Measurements from ENCODE around the gene PCNA.
"Not testable (repeated sequence)": the region's sequence is repeated elsewhere in the genome, so short reads cannot be mapped to it uniquely, and the experiment has no call there.

PCNA gene

DNA sequence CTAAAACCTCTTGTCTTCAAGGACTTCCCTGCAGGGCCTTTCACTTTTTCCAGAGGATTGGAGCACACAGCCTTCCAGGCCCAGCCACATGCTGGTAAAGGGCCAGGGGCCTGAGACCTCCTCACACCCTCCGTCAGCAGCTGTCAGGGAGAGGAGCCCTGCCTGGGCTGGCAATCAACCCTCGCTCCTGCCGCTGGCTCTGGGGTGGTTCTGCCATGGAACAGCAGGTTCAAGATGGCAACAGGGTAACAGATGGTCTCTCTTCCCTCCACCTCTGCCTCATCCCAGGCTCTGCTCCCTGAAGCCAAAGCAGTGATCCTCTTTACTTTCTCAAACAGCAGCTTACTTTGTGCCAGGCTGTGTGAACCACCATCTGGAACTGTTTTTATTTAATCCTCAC, 23.8 kb downstream of the PCNA start:
- peak; percentile 96 for DNase-seq

DNA sequence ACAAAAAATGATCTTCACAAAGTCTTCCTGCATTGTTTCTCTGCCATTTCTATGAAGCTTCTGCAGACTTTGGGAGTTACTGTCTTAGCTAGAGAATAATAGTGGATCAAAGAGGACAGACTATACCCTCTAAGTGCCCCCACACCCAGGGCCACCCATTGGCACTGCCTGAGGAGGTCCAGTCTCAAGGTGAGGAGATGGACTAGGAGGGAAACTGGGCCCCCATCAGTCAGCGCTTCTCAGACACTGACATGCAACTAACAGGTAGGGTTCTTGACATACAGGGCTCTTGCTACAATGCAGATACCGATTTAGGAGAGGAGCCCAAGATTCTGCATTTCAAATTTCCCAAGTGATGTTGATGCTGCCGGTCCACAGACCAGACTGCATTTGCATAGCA, 24.3 kb downstream of the PCNA start:
- no peak for DNase-seq

DNA sequence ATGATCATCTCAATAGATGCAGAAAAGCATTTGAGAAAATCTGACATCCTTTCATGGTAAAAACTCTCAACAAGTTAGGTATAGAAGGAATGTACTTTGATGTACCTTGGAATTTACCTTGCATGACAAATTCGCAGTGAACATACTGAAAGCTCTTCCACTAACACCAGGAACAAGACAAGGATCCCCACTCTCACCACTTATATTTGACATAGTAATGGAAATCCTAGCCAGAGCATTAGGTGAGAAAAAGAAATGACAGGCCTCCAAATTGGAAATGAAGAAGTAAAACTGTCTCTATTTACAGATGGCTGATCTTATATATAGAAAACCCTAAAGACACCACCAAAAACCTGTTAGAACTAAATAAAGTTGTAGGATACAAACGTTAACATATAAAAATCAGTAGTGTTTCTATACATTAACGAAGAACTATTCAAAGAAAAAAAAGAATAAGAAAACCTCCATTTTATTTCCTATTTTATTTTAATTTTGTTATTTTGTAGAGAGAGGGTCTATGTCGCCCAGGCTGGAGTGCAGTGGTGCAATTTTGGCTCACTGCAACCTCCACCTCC, 26.9 kb downstream of the PCNA start:
- no peak for DNase-seq

DNA sequence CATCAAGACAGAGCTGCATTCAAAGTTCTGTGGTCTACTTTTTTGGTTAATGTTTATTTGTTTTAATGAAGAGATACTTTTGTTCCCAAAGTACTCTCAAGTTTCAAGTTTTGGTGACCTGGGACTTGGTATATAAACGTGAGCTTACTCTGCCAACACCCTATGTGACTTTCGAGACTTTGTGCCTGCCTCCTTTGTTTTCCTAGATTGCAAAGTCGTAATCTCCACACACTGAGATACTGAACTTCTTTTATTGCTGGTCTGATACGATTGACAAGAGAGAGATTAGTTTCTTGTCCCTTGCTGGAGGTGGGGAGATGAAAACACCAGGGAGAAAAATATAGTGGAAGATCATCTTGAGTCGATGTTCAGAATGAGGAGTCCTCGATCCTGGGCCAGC, 27.9 kb downstream of the PCNA start:
- no peak for DNase-seq

DNA sequence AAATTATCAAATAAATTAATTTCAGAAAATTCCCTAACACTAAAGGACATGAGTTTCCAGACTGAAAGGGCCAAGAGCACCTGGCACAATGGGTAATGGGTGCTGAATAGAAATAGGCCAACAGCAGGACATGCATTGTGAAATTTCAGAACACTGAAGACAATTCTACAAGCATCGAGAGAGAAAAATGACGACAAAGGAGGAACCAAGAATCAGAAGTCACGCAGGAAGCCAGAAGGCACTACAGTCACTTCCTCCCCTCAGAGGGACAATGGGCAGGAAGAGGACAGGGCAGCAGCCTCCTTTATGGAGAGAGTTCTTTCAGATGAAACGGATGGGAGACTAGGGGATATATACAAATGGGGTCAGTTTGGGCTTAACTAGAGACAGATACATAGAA, 29.6 kb downstream of the PCNA start:
- no peak for DNase-seq

DNA sequence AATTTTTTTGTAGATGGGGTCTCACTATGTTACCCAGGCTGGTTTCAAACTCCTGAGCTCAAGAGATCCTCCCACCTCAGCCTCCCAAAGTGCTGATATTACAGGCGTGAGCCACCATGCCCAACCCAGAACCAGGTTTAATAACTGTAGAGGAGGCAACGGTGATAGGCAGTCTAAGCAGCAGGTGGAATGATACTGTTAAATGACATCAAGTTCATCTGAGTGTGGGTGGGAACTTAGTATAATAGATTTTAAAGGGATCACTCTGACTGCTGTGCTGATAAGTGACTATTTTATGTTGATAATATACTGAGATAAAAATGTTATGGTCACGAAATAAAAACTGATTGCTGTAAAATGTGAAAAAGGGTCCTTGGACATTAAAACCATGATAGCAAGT, 31.1 kb downstream of the PCNA start:
- DNase-seq, result no peak

DNA sequence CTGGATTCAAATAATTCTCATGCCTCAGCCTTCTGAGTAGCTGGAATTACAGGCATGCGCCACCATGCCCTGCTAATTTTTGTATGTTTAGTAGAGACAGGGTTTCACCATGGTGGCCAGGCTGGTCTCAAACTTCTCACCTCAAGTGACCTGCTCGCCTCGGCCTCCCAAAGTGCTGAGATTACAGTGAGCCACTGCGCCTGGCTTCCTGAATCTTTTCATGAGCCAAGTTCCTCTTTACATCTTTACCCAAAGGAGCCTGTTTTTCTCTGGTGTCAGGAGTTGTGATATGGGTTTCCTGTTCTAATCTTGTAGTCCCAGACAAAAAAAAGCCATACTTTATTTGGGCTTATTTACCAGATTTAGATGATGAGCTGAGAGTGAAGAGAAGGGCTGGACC, 34.4 kb downstream of the PCNA start:
- no peak for DNase-seq

DNA sequence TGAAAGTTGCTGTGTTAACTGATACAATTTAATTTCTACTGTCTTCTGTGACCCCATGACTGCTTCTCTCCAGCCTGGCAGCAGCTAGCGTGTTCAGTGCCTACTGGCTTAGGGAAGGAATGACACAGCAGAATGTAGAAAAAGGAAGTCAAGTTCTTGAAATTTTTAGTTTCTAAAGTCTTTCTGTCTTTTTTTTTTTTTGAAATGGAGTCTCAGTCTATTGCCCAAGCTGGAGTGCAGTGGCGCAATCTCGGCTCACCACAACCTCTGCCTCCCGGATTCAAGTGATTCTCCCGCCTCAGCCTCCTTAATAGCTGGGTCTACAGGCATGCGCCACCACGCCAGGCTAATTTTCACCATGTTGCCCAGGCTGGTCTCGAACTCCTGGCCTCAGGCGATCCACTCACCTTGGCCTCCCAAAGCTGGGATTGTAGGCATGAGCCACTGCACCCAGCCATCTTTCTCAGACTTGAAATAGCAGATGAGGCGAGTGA, 39.3 kb downstream of the PCNA start:
- no peak for DNase-seq

DNA sequence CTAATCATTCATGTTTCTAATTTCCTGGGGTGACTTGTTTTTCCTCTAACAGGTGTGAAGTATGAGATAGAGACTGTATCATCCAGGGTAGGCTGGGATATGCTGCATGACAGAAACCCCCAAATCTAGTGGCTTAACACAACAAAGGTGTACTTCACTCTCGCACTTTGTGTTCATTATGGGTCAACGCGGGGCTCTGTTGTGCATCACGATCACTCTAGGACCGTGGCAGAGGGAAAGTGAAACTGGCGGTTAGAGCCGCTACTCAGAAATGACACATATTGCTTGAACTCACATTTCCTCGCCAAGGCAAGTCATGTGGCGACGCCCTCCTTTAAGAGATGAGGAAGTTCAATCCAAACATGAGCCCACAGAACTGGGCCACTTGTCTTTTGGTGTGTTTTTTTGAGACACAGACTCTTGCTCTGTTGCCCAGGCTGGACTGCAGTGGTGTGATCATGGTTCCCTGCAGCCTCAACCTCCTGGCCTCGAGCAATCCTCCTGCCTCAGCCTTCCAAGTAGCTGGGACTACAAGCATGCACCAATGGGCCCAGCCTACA, 41.3 kb downstream of the PCNA start:
- no peak for DNase-seq

DNA sequence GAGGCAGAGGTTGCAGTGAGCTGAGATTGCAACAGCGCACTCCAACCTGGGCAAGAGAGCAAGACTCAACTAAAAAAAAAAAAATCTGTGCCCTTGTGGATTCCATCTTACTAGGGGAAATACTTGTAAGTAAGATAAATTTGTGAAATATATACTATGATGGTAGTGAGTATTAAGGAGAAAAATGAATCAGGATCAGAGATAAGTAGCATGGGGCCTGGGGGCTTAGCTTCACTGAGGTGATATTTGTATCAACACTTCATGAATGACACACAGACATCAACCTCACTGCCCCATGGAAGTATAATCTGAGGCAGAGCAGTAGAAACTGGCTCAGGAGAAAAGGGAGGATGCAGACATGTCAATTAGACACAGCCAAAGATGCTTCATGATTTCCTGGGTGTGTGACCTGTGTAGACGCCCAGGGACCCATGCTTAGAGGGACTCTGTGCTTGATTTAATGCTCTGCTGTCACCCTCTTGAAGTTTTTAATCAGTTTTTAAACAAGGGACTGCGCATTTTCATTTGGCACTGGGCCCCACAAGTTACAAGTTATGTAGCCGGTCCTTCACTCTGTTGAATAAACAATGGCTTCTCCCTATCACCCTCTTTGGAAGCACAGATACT, 41.9 kb downstream of the PCNA start:
- no peak for DNase-seq

DNA sequence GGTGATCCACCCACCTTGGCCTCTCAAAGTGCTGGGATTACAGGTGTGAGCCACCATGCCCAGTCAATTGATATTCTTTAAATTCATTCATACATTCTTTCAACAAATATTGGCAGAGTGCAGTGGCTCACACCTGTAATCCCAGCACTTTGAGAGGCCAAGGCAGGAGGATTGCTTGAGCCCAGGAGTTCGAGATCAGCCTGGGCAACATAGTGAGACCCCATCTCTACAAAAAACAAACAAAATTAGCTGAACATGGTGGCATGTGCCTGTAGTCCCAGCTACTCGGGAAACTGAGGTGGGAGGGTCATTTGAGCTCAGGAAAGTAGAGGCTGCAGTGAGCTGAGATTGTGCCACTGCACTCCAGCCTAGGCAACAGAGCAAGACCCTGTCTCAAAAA, 42.8 kb downstream of the PCNA start:
- DNase-seq, result not testable (repeated sequence)

DNA sequence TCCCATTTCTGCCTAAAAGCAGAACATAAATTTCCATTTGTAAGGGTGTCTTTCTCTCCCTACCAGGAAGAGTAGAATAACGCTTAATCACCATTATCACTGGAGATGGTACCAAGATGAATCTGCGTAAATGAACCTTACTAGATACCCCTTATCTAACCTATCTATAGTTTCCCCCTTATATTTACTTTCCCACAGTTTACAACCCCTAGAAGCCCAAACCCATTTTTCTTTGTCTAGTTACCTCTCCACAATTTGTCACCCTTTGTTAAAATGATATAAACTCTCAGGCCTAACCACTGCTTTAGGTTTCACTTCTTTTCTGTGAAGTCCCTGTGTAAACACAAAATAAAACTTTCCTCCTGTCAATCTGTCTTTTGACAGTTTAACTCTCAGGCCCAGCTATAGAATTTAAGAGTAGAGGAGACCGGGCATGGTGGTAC, 45.5 kb downstream of the PCNA start:
- DNase-seq, result no peak

DNA sequence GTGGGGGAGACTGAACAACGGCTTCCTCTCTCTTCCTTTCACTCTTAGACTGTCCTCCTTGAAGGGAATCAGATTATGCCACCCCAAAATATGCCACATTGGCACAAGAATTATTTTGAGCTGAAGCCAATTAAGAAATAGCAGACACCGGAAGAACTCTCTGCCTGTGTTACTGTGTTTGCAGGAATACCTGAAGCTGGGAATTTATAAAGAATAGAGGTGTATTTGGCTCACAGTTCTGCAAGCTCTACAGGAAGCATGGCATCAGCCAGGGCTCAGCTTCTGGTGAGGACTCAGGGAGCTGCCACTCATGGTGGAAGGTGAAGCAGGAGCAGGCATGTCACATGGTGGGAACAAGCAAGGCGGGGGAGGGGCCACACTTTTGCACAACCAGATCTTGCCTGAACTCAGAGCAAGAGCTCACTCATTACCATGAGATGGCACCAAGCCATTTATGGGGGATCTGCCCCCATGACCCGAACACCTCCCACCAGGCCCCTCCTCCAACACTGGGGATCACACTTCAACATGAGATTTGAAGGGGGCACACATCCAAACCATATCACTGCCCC, 46.0 kb downstream of the PCNA start:
- no peak for DNase-seq

DNA sequence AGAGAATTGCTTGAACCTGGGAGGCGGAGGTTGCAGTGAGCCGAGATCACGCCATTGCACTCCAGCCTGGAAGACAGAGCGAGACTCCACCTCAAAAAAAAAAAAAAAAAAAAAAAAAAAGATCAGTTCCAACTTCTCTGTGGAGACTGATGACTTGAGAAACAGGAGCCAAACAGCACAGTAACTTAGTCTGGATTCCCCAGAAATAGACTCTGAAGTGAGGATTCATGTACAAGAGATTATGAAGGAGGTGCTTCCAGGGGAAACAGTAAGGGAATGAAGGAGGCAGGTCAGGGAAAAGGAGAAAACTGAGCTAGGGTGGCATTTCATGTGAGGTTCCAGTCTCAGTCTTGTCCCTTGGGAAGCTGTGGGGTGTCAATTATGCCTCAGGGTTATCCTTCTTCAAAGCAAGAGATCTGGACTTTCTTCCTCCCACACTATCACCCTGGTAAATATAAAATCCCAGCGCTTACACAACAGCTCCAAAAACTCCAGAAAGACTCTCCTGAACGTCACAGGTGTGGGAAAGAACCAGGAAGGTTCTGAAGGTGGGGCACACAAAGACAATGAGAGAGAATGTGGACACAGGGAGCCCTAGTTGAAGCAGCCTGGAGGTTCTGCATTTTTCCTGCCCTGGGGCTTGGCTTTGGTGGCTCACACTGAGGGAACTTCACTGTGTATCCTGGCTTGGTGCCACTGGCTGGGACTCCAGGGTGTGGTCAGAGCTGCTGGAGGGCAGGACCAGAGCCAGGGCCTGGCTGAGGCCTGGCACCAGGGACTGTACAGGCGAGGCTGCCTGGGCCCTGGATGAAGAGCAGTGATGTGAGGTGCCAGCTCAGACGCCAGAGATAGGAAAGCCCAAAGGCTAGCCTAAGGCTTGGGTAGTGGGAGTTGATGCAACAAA, 46.8 kb downstream of the PCNA start:
- DNase-seq, result no peak

DNA sequence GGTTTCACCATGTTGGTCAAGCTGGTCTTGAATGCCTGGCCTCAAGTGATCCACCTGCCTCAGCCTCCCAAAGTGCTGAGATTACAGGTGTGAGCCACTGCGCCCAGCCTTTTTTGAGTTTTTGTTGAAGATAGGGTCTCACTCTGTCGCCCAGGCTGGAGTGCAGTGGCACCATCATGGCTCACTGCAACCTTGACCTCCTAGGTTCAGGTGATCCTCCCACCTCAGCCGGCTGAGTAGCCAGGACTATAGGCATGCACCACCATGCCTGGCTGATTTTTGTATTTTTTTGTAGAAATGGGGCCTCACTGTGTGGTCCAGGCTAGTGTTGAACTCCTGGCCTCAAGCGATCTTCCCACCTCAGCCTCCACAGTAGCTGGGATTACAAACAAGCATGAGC, 47.8 kb downstream of the PCNA start:
- DNase-seq, result not testable (repeated sequence)

DNA sequence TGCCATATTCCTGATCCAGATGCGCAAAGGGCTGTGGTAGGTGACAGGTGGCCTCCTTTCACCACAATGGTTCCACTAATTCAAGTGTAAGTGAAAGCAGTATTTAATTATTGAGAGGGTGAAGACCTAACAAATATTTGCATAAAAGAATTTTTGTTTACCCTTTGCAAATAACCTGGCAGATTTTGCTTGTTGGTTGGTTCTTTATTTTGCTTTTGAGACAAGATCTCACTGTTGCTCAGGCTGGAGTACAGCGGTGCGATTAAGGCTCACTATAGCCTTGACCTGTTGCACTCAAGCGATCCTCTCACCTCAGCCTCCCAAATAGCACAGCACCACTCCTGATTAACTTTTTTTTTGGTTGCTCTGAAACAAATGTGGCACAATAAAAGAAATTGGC, 49.2 kb downstream of the PCNA start:
- no peak for DNase-seq

DNA sequence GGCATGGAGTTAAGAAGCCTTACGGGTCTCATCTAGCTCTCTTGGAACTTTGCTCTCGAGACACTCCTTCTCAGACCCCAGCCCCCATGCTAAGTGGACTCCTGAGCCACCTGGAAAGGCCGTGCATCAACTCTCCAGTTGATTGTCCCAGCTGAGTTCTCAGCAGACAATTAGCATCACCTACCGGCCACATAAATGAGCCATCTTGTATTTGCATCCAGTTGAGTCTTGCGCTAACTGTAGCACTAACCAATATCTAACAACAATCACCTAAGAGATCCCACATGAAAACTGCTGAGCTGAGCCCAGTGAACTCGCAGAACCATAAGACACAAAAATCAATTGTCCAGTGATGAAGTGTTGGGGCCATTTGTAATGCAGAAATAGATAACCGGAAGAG, 49.7 kb downstream of the PCNA start:
- no peak for DNase-seq

DNA sequence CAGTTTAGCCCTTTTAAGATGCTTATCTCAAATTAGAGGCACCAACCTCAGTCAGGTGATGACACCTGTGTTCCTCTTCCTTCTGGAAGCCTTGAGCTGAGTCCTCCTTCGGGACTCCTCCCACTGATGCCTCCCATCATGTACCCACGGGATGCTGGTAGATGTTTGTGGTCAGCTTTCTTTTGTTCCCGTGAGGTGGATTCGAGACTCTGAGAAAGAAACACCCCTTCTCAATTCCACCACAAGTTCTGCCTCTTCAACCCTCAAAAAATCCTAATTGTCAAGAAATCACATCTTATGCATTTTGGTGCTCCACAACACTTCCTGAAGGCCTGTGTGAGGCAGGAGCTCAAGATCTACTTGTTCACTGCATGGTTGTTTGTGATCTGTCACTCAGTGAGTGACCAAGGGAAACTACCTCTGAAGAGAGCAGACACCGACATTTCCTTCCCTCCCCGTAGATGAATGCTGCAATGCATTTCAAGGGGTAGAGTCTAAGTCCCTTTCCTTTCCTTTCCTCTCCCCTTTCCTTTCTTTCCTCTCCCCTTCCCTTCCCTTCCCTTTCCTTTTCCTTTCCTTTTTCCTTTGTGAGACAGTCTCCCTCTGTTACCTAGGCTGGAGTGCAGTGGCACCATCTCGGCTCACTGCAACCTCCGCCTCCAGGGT, 50.5 kb downstream of the PCNA start:
- DNase-seq, result no peak

DNA sequence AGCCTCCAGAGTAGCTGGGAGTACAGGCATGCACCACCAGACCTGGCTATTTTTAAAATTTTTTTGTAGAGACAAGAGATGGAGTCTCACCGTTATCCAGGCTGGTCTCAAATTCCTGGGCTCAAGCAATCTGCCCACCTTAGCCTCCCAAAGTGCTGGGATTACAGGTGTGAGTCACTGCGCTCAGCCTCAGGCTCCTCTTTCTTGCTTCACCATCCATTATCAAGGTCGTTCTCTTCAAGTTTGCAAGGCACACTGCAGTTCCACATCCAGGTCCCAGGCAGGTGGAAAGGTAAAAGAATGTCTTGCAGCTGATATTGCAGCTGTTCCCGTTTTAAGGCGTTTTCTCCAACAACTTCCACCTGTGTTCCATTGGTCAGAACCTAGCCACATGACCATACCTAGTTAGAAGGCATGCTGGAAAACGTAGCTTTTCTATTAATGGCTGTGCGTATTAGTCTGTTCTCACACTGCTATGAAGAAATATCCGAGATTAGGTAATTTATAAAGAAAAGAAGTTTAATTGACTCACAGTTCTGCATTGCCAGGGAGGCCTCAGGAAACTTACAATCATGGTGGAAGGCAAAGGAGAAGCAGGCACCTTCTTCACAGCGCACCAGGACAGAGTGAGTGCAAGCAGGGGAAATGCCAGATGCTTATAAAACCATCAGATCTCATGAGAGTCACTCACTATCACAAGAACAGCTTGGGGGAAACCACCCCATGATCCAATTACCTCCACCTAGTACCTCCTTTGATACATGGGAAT, 51.7 kb downstream of the PCNA start:
- DNase-seq, result no peak

DNA sequence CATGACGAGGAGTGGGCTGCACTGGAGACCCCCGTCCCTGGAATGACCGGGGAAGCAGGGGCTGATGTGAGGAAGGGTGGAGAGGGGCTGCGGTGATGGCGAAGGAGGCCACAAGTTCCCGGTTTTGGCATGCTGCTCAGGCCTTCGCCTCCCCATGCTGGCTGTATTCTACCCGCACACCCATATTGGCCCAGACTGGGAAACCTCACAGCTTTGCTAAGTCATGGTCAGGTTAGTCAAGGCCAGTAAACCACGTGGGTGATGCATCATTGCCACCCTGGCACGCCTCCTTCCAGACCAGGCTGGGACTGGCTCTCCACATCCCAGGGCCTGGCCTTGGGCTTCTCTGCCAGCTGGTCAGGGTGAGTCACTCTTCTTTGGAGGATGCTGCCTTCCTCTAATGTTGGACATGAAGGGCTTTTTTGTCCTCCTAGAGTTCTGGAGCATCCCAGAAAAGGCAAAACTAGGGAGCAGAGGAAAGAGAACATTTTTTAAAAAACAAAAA, 53.8 kb downstream of the PCNA start:
- DNase-seq, result no peak

DNA sequence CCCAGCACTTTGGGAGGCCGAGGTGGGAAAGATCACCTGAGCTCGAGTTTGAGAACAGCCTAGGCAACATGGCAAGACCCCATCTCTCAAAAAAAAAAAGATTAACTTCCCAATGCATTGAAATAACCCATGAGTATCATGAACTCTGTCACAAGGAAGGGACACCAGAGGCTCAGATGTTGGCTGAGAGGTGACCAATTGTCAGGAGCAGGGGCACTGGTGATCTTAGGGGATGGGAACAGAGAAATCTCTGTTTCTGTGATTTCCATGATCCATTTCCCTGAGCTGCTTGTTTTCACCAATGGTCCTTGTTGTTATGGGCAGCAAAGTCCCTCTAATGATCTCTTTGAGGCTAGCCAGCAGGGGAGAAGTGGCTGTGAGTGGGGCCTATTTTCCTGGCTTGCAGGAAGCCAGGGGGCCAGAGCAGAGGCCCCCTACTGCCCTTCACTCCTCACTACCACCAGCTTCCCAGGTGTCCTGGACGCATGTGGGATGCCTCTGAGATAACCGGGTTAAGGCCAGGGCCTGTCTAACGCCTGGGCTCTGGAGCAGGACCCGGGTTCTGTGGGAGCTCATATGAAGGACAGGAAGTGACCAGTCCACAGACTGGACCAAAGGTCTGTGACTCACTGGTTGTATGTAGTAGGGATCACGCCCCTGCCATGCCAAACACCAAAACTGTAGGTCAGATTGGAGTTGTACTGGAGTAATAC, 54.4 kb downstream of the PCNA start:
- DNase-seq, result no peak
